MM.1S (cell line): Measurements from ENCODE around the gene RBMS3.

Source experiments
- EZH2 ChIP-seq: fragments of 300-600 bp; sonication (generic); optimal IDR thresholded peaks from 2 replicates; pipeline ENCODE3; 2017; ENCODE audit warnings: low read depth, mild to moderate bottlenecking, antibody characterized with exemption, low read length, mixed read lengths
- TF ChIP-seq, protein P1 (sequence below): fragments of 300-600 bp; sonication (generic); IDR thresholded peaks from 2 replicates; pipeline ENCODE4 v1.5.1; 2016; ENCODE audit warnings: antibody characterized with exemption, low read length, mixed read lengths

DNA sequence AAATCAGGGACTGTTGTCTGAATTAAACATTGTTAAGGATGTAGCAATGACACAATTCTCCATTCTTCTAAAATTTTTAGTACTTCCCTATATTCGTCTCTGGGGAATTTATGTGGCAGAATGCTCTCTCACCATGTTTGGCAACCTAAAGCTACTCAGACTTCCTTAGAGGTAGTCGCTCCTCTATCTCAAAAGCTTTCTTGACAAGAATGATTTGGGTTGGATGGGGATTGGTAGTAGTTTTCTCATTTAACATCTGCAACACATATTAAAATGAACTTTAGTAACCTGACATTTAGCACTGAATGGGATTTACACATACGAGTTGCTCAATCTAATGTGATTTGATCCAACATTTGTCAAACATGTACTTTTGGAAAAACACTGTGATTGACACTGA is 233.3 kb downstream of the RBMS3 start:
- TF ChIP-seq, protein P1, sequence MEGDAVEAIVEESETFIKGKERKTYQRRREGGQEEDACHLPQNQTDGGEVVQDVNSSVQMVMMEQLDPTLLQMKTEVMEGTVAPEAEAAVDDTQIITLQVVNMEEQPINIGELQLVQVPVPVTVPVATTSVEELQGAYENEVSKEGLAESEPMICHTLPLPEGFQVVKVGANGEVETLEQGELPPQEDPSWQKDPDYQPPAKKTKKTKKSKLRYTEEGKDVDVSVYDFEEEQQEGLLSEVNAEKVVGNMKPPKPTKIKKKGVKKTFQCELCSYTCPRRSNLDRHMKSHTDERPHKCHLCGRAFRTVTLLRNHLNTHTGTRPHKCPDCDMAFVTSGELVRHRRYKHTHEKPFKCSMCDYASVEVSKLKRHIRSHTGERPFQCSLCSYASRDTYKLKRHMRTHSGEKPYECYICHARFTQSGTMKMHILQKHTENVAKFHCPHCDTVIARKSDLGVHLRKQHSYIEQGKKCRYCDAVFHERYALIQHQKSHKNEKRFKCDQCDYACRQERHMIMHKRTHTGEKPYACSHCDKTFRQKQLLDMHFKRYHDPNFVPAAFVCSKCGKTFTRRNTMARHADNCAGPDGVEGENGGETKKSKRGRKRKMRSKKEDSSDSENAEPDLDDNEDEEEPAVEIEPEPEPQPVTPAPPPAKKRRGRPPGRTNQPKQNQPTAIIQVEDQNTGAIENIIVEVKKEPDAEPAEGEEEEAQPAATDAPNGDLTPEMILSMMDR = no peak
- no peak for TF ChIP-seq EZH2
